HEK293T (cell line): ENCODE measurements around the gene TMPRSS9.
"Not testable (repeated sequence)": the region's sequence is repeated elsewhere in the genome, so short reads cannot be mapped to it uniquely, and the experiment has no call there.

Experiments used
- CTCF ChIA-PET: fragments of 350-600 bp; formaldehyde crosslinking; extraction: SDS; loops from one replicate; lab custom pipeline; 2021; ENCODE audit warnings: antibody characterized with exemption, inconsistent platforms; lab: Yijun Ruan, JAX
- POLR2A ChIA-PET: fragments of 350-600 bp; formaldehyde crosslinking; extraction: SDS; loops from one replicate; lab custom pipeline; 2020; ENCODE audit warnings: antibody characterized with exemption, inconsistent platforms; lab: Yijun Ruan, JAX
- DNase-seq: peaks from one replicate; pipeline ENCODE4 v3.0.0; 2012; ENCODE audit warnings: mixed read lengths; ENCODE audit errors: extremely low spot score
- ARNT ChIP-seq: fragments of 450-650 bp; IDR thresholded peaks from 2 replicates; pipeline ENCODE4 v1.6.1; 2017; ENCODE audit warnings: mild to moderate bottlenecking
- BHLHE40 ChIP-seq: fragments of 450-650 bp; IDR thresholded peaks from 2 replicates; pipeline ENCODE4 v1.6.1; 2016; ENCODE audit warnings: mild to moderate bottlenecking, moderate library complexity, borderline replicate concordance
- CTBP1 ChIP-seq: fragments of 450-650 bp; IDR thresholded peaks from 2 replicates; pipeline ENCODE4 v1.6.1; 2016; ENCODE audit warnings: borderline replicate concordance
- ELF4 ChIP-seq: fragments of 450-650 bp; IDR thresholded peaks from 2 replicates; pipeline ENCODE4 v1.6.1; 2017; ENCODE audit warnings: antibody characterized with exemption
- FOXA1 ChIP-seq: fragments of 450-650 bp; IDR thresholded peaks from 2 replicates; pipeline ENCODE4 v1.6.1; 2016; ENCODE audit warnings: mild to moderate bottlenecking
- FOXK2 ChIP-seq: fragments of 450-650 bp; IDR thresholded peaks from 2 replicates; pipeline ENCODE4 v1.6.1; 2016; ENCODE audit warnings: mild to moderate bottlenecking
- FOXM1 ChIP-seq: fragments of 450-650 bp; IDR thresholded peaks from 2 replicates; pipeline ENCODE4 v1.6.1; 2017; ENCODE audit warnings: mild to moderate bottlenecking, borderline replicate concordance
- HDGF ChIP-seq: fragments of 450-650 bp; IDR thresholded peaks from 2 replicates; pipeline ENCODE4 v1.6.1; 2017; ENCODE audit warnings: antibody characterized with exemption, borderline replicate concordance
- L3MBTL2 ChIP-seq: fragments of 450-650 bp; conservative IDR thresholded peaks from 2 replicates; pipeline ENCODE4 v1.6.1; 2016; ENCODE audit warnings: mild to moderate bottlenecking
- LEF1 ChIP-seq: fragments of 450-650 bp; IDR thresholded peaks from 2 replicates; pipeline ENCODE4 v1.6.1; 2017; ENCODE audit warnings: mild to moderate bottlenecking, borderline replicate concordance
- NFRKB ChIP-seq: fragments of 450-650 bp; IDR thresholded peaks from 2 replicates; pipeline ENCODE4 v1.6.1; 2016; ENCODE audit warnings: mild to moderate bottlenecking, moderate library complexity
- PKNOX1 ChIP-seq: fragments of 450-650 bp; IDR thresholded peaks from 2 replicates; pipeline ENCODE4 v1.6.1; 2016
- SP1 ChIP-seq: fragments of 450-650 bp; IDR thresholded peaks from 2 replicates; pipeline ENCODE4 v1.6.1; 2017
- SUZ12 ChIP-seq: fragments of 450-650 bp; IDR thresholded peaks from 2 replicates; pipeline ENCODE4 v1.6.1; 2016; ENCODE audit warnings: mild to moderate bottlenecking
- TARDBP ChIP-seq: fragments of 450-650 bp; IDR thresholded peaks from 2 replicates; pipeline ENCODE4 v1.6.1; 2016
- ZNF384 ChIP-seq: fragments of 450-650 bp; IDR thresholded peaks from 2 replicates; pipeline ENCODE4 v1.6.1; 2016

Gene TMPRSS9

GRCh38 chr19:2461751-2462634, 101.9 kb downstream of the TMPRSS9 start:
- DNase-seq = peak; percentile 60

GRCh38 chr19:2462635-2463421, 102.8 kb downstream of the TMPRSS9 start:
- ChIA-PET CTCF (interaction anchor here (0.7 to 1.2 kb wide), 3 partner anchors 35 to 125 kb away, joined by 3 to 5 read pairs (median 4); partner anchors contain the start of gene TIMM13), POLR2A (interaction anchor here (0.7 to 1.8 kb wide), 5 partner anchors 11 to 148 kb away, joined by 3 to 14 read pairs (median 5); partner anchors contain the start of genes GADD45B and TIMM13)
- peak; percentile 62 for DNase-seq
- TF ChIP-seq FOXM1 = peak; percentile 92; the same call in 1 of the 2 replicates
- no peak for TF ChIP-seq PKNOX1
- TF ChIP-seq TARDBP = 0 out of 2 replicates have a peak, but pooled peaks have one; percentile 36
- TF ChIP-seq ARNT = no peak; the same call in 1 of the 2 replicates
- TF ChIP-seq ZNF384 = peak; percentile 59; the same call in 1 of the 2 replicates

More at GRCh38 chr19:2461751-2462634, 101.9 kb downstream of the TMPRSS9 start:
- POLR2A ChIA-PET = interaction anchor here (0.8 to 1.4 kb wide), 2 partner anchors 14 to 34 kb away, joined by 3 to 5 read pairs; partner anchors contain the start of genes GADD45B and TIMM13
- CTCF ChIA-PET = no interaction called here
- TF ChIP-seq CTBP1 (no peak), FOXM1 (peak; percentile 91)

DNA sequence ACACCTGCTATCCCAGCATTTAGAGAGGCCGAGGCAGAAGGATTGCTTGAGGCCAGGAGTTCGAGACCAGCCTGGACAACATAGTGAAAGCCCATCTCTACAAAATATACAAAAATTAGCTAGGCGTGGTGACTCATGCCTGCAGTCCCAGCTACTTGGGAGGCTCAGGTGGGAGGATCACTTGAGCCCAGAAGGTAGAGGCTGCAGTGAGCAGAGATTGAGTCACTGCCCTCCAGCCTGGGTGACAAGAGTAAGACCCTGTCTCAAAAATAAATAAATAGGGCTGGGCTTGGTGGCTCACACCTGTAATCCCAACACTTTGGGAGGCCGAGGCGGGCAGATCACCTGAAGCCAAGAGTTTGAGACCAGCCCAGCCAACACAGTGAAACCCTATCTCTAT, 103.6 kb downstream of the TMPRSS9 start:
- ChIA-PET POLR2A (interaction anchor here (0.7 to 1.8 kb wide), 3 partner anchors 10 to 148 kb away, joined by 3 to 14 read pairs (median 5); partner anchors contain the start of gene GADD45B), CTCF (interaction anchor here (0.7 to 1.2 kb wide), 4 partner anchors 36 to 124 kb away, joined by 3 to 5 read pairs (median 4); partner anchors contain the start of gene TIMM13)
- DNase-seq = not testable (repeated sequence)

DNA sequence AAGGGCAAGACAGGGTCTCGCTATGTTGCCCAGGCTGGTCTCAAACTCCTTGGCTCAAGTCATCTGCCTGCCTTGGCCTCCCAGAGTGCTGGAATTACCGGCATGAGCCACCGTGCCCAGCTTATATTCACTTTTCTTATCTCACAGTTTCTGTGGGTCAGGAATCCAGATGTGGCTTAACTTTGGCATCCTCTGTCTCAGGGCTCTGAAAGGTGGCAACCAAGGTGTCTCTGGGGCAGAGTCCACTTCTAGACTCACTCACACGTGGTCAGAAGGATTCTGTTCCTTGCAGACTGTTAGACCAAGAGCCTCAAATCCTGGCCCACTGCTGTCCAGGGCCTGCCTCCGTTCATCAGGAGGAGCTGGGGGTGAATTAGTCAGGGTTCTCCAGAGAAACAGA, 104.3 kb downstream of the TMPRSS9 start:
- CTCF ChIA-PET = interaction anchor here (1.0 kb wide), 1 partner anchor 65 kb away, joined by 3 read pairs; no protein-coding TSS in a partner anchor
- no peak for DNase-seq
- TF ChIP-seq FOXA1 (no peak), ARNT (no peak), SP1 (no peak), TARDBP (no peak), ZNF384 (no peak), ELF4 (no peak), NFRKB (no peak), FOXK2 (no peak), HDGF (no peak), SUZ12 (no peak), BHLHE40 (no peak), LEF1 (no peak), FOXM1 (no peak), CTBP1 (no peak), PKNOX1 (no peak), L3MBTL2 (no peak)
- POLR2A ChIA-PET = interaction anchor here (1.4 to 1.8 kb wide), 2 partner anchors 12 to 147 kb away, joined by 5 to 14 read pairs; partner anchors contain the start of gene GADD45B

- DNase-seq = no peak
- POLR2A ChIA-PET = interaction anchor here (2.9 kb wide), 1 partner anchor 12 kb away, joined by 12 read pairs; the partner anchor contains the start of gene LMNB2
- CTCF ChIA-PET = interaction anchor here (0.7 kb wide), 1 partner anchor 167 kb away, joined by 5 read pairs; no protein-coding TSS in a partner anchor
- TF ChIP-seq PKNOX1 = no peak
- TF ChIP-seq FOXA1 = no peak
- no peak for TF ChIP-seq TARDBP
- TF ChIP-seq L3MBTL2 = no peak
- TF ChIP-seq NFRKB = no peak
- no peak for TF ChIP-seq FOXK2
- TF ChIP-seq SUZ12 = no peak
- no peak for TF ChIP-seq FOXM1
- TF ChIP-seq LEF1 = no peak
- TF ChIP-seq ARNT = no peak
- TF ChIP-seq SP1 = no peak
- TF ChIP-seq ELF4 = no peak
- no peak for TF ChIP-seq ZNF384
- no peak for TF ChIP-seq CTBP1
- TF ChIP-seq BHLHE40 = no peak
- no peak for TF ChIP-seq HDGF
Observed at GRCh38 chr19:2468596-2468995, 108.5 kb downstream of the TMPRSS9 start.
